Liver (tissue), 3 donors: ENCODE measurements around the gene PPM1B.

Source experiments
- RAD21 ChIP-seq, 2 donors: IDR thresholded peaks; 2 replicates each; pipeline ENCODE4 v1.6.1; 2016; ENCODE audit warnings: antibody characterized with exemption in 2 of 2, mild to moderate bottlenecking in 2 of 2
- RXRA ChIP-seq, 2 donors: IDR thresholded peaks; 2 replicates each; pipeline ENCODE4 v1.6.1; 2017 to 2018; ENCODE audit warnings: antibody characterized with exemption in 2 of 2, mild to moderate bottlenecking in 1 of 2
- SP1 ChIP-seq: IDR thresholded peaks from 2 replicates; pipeline ENCODE4 v1.6.1; 2018; ENCODE audit warnings: antibody characterized with exemption, mild to moderate bottlenecking
- TF ChIP-seq, protein P1 (sequence below): fragments of 150-350 bp; IDR thresholded peaks from 2 replicates; pipeline ENCODE4 v1.5.1; 2017; ENCODE audit warnings: improper control_type of control experiment, low read depth, low read length; ENCODE audit not compliant: missing input control
- donor health status: healthy.
- donor health status: healthy.

DNA sequence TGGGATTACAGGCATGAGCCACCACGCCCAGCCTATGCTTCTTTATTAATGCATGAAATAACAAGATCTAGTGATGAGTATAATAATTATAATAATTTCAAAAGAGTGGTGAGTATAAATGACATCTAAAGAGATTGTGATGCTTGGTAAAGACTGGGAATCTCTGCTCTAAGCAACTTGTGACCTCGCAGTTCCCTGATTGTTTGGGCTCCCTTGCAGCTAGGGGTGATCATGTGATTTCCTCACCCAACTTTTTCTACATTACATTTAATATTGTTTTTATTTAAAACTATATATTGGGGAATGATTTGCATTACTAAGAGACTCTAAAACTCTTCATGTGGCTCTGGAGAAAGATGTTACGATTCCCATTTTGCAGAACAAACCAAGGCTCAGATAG is 4.1 kb upstream of the PPM1B start:
- no peak for TF ChIP-seq SP1
- no peak for TF ChIP-seq RAD21 (IDR thresholded peaks at IDR 0.05)
- no peak for TF ChIP-seq RXRA (IDR thresholded peaks at IDR 0.05)
- TF ChIP-seq, protein P1, sequence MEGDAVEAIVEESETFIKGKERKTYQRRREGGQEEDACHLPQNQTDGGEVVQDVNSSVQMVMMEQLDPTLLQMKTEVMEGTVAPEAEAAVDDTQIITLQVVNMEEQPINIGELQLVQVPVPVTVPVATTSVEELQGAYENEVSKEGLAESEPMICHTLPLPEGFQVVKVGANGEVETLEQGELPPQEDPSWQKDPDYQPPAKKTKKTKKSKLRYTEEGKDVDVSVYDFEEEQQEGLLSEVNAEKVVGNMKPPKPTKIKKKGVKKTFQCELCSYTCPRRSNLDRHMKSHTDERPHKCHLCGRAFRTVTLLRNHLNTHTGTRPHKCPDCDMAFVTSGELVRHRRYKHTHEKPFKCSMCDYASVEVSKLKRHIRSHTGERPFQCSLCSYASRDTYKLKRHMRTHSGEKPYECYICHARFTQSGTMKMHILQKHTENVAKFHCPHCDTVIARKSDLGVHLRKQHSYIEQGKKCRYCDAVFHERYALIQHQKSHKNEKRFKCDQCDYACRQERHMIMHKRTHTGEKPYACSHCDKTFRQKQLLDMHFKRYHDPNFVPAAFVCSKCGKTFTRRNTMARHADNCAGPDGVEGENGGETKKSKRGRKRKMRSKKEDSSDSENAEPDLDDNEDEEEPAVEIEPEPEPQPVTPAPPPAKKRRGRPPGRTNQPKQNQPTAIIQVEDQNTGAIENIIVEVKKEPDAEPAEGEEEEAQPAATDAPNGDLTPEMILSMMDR = no peak
